ENCODE results near the gene RBM17. TPM values are rescaled to one million over a fixed set of nuclear protein-coding genes. Genes with fewer than 3 reads are reported as not detected.
"Not testable (repeated sequence)": the region's sequence is repeated elsewhere in the genome, so short reads cannot be mapped to it uniquely, and the experiment has no call there.

RBM17 gene
- polyA plus RNA-seq, 4 donors = 118 to 229 (median 167) TPM

GRCh38 chr10:6108631-6109443 lies 20.0 kb downstream of the RBM17 start:
- DNase-seq (ENCODE audit: low read depth in 4 of 4, low spot score in 2 of 4) = no peak

- no peak for DNase-seq (ENCODE audit: low read depth in 4 of 4, low spot score in 2 of 4)
Observed at GRCh38 chr10:6109444-6109775, 20.6 kb downstream of the RBM17 start.

- DNase-seq (ENCODE audit: low read depth in 4 of 4, low spot score in 2 of 4) = no peak
Observed at GRCh38 chr10:6110136-6110535, 21.3 kb downstream of the RBM17 start.

DNA sequence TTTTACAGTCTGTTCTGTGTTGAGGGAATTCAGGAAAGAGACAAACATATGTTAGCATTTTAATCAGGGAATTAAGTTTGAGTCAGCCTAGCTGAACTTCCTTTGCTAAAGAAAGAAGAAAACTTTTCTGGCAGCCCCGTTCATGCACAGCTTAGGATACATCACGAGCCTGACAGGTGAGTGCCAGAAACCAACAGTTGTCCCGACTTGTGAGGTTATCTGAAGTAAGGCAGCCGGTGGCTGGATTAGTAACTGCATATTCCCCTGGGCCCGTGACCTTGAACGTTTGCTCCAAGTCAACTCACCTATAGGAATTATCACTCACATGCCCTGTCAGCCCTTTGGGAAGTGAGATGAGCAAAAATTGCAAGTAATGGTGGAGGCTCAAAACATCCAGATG lies 24.1 kb downstream of the RBM17 start:
- DNase-seq (ENCODE audit: low read depth in 4 of 4, low spot score in 2 of 4) = no peak

- DNase-seq (ENCODE audit: low read depth in 4 of 4, low spot score in 2 of 4) = no peak
Observed at GRCh38 chr10:6114299-6114698, 25.5 kb downstream of the RBM17 start.

DNA sequence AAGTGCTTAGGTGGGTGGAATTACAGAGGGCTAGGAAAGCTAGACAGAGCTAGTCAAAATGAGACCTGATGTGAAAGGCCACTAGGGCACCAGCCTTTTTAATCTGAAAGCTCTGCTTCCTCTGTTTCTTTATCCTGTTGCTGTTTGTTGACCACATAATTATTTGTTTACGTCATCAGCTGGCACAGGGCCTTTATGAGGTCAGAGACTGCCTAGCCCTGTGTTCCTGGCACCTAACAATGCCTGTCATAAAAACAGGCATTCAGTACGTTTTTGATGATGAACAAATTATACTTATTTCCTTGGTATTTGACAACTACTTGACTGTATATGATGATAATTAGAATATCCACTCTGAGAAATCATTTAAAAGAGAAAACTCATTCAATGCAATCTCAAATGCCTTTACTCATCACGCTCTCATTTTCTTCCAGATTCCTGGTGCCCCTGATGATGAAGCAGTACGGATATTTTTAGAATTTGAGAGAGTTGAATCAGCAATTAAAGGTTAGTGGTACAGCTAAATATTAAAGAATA lies 26.0 kb downstream of the RBM17 start:
- no peak for DNase-seq (ENCODE audit: low read depth in 4 of 4, low spot score in 2 of 4)

DNA sequence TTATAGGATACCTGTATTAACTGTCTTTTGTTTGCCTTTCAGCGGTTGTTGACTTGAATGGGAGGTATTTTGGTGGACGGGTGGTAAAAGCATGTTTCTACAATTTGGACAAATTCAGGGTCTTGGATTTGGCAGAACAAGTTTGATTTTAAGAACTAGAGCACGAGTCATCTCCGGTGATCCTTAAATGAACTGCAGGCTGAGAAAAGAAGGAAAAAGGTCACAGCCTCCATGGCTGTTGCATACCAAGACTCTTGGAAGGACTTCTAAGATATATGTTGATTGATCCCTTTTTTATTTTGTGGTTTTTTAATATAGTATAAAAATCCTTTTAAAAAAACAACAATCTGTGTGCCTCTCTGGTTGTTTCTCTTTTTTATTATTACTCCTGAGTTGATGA lies 26.6 kb downstream of the RBM17 start:
- DNase-seq (ENCODE audit: low read depth in 4 of 4, low spot score in 2 of 4) = no peak

DNA sequence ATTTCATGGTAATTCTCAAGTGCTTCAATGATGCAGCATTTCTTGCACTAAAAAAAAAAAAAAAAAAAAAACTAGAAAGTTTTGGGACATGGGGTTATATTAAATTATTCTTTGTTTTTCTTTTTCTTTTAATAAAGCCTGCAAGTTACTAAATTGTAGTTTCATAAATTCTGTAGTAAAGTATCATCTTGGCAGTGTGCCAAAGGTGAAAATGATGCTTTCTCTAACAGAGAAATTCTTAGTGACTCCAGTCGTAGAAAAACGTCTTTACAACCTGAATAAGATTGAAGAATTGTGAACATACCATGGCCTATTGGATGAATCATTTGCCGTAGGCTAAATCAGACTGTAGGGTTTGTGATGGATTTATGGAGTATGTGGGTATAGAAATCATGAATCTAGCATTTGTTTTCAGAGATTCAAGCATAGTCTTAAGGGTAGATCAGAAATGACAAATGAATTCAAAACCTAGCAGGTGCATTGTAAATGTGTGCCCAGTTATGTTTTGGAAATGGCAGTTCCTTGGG lies 27.1 kb downstream of the RBM17 start:
- DNase-seq (ENCODE audit: low read depth in 4 of 4, low spot score in 2 of 4) = no peak

DNA sequence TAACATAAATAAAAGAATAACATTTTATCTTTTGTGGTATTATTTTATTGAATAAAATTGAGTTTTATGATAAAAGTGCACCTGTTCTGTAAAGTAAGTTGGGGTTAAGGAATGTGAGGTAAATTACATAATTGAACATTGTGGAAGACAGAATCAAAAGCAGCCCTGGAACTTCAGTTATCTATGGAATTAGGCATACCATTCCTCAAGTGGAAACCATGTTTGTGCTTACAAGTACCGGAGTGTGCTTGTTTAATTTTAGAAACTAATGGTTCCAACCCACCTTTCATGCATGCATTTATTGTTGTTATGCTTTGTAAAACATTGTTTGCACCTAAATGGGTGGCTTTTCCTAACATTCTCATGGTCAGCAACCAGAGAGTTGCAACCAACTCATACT lies 28.0 kb downstream of the RBM17 start:
- no peak for DNase-seq (ENCODE audit: low read depth in 4 of 4, low spot score in 2 of 4)

DNA sequence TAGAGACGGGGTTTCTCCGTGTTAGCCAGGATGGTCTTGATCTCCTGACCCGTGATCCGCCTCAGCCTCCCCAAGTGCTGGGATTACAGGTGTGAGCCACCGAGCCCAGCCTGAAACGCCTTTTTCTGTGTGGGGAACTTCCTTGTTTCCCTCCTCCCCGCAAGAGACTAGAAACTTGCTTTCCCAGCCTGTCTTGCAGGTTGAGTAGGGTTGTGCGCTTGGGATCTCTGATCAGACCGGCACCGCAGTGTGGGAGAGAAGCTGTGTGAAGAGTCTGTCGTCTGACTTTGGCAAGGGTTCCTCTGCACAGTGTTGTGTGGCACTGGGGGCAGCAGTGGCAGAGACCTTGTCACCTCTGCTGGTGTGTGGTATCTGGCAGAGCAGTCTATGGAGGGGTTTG lies 28.9 kb downstream of the RBM17 start:
- DNase-seq (ENCODE audit: low read depth in 4 of 4, low spot score in 2 of 4) = no peak

DNA sequence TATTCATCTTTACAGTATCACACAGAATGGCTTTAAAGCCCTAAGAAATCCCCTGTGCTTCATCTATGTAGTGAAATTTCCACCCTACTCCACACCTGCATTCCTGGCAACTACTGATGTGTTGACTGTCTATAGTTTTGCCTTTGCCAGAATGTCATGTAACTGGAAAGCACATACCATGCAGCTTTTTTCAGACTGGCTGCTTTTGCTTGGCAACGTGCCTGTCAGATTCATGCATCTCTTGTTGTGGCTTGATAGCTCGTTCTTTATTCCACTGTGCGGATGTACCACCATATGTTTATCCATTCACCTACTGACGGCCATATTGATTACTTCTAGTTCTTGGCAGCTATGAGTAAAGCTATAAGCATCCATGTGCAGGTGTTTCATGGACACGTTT lies 30.6 kb downstream of the RBM17 start:
- no peak for DNase-seq (ENCODE audit: low read depth in 4 of 4, low spot score in 2 of 4)

GRCh38 chr10:6119962-6120361 lies 31.1 kb downstream of the RBM17 start:
- no peak for DNase-seq (ENCODE audit: low read depth in 4 of 4, low spot score in 2 of 4)

DNA sequence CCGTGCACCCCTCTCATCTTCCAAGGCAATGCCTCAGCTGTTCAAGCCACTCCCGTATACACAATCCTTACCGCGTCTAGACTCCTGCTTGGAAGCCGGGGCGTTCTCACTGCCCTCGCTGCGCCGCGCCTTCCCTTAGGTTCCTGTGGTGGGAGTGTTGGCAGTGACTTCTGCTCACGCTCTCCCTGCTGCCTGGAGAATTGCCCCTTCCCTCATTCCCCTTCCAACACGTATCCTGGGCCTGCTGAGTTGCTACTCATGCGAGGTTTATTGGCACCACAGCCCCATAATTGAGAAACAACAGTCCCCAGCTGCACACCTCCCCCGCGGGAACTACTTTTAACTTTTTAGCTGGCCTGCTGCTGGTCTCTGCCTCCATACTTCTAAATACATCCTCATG lies 31.9 kb downstream of the RBM17 start:
- DNase-seq (ENCODE audit: low read depth in 4 of 4, low spot score in 2 of 4) = no peak

DNA sequence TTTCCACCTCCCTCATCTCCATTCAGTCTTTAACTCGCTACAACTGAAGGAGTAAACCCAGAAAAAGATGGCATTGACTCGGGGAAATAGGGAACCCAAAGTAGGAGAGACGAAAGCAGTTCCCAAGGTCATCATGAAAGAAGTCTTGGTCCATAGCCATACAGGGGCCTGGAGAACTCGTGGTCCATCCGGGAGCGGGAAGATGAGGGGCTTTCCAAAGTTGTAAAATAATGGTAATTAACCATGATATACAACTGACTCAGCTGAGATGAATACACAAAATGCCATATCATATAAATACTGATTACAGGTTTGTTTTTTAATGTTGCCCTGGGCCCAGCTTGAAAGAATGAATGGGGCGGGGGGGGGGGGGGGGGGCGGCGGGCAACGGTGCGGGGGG lies 32.3 kb downstream of the RBM17 start:
- no peak for DNase-seq (ENCODE audit: low read depth in 4 of 4, low spot score in 2 of 4)

- no peak for DNase-seq (ENCODE audit: low read depth in 4 of 4, low spot score in 2 of 4)
Observed at GRCh38 chr10:6123532-6123931, 34.7 kb downstream of the RBM17 start.

GRCh38 chr10:6124666-6125065 lies 35.8 kb downstream of the RBM17 start:
- no peak for DNase-seq (ENCODE audit: low read depth in 4 of 4, low spot score in 2 of 4)

DNA sequence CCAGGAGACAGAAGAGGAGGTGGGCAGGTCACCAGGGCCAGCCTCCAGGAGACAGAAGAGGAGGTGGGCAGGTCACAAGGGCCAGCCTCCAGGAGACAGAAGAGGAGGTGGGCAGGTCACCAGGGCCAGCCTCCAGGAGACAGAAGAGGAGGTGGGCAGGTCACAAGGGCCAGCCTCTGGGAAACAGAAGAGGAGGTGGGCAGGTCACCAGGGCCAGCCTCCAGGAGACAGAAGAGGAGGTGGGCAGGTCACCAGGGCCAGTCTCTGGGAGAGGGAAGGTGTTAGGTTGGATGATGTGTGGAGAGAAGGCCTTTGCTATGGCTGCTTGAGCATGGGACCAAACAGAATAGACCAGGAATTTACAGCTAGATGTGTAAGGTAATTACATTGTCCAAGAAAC lies 38.6 kb downstream of the RBM17 start:
- DNase-seq (ENCODE audit: low read depth in 4 of 4, low spot score in 2 of 4) = not testable (repeated sequence)

DNA sequence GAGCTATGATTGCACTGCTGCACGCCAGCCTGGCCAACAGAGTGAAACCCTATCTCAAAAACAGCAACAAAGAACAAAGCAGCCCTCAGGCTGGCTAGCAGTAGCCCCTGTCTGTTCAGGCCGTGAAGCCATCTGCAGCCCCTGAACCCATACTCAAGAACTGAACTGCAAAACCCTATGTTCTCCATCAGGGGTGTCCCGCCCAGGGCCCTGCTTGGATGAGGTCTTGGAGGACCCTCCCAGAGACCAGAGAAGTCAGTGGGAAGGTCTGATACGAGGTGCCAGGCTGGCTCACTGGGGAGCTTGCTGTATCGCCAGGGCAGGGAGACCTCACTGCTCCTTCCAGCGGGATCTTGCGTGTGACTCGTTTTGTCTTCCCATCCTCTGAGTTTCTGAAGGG lies 39.3 kb downstream of the RBM17 start:
- no peak for DNase-seq (ENCODE audit: low read depth in 4 of 4, low spot score in 2 of 4)

DNA sequence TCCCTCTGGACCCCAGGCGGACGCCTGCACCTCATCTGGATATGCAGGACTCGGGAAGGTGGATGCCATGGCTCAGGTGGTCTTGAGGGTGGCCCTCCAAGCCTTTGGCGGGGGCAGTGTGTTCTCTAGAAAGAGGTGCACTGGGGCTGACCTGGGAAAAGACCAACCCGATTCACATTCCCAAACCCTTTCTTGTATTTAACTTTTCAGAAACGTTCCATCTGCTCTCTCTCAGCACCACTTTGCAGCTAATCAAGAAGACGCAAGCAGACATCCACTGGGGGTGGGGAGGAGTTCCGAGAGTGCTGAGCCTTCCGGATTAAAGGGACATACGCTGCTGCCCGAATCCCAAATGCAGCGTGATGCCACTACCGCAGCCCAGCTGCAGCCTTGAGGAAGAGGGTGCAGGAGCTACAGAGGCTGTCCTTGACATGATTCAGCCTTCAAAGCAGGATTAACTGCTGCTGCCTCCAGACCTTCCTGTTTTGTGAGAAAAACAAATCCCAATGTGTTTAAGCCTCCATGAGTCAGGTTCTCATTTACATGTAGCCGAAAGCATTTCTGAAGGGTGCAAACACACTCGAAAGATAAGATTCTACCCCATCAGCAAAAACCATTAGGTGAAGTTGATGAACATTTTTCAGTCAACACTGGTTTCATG lies 39.9 kb downstream of the RBM17 start:
- DNase-seq (ENCODE audit: low read depth in 4 of 4, low spot score in 2 of 4) = no peak

DNA sequence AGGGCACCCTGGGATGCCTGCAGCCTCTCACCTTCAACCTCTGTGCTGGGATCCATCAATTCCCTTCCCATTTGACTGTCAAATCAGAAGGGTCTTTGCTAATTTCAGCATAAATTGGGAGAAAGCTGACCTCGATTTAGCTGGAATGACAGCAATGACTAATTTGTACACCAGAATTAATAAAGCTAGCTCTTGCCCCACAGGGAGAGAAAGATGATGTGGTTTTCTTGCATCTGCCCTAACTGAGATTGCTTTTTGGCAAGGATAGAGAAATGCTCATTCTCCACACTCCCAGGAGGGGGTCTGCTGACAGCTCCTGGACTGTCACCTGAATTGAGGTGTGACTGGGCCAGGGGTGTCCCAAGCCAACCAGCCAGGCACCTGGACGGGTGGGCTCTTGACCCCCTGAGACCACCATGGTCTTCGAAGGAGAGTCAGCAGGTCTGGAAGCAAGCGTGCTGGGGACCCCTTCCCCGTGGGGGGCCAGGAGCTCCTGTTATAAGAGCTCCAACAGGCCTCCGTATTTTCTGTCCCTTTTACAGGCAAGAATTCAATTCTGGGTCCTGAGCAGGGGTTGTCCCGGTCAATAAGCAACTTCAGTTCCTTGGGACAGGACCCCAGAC lies 42.1 kb downstream of the RBM17 start:
- DNase-seq (ENCODE audit: low read depth in 4 of 4, low spot score in 2 of 4) = no peak

DNA sequence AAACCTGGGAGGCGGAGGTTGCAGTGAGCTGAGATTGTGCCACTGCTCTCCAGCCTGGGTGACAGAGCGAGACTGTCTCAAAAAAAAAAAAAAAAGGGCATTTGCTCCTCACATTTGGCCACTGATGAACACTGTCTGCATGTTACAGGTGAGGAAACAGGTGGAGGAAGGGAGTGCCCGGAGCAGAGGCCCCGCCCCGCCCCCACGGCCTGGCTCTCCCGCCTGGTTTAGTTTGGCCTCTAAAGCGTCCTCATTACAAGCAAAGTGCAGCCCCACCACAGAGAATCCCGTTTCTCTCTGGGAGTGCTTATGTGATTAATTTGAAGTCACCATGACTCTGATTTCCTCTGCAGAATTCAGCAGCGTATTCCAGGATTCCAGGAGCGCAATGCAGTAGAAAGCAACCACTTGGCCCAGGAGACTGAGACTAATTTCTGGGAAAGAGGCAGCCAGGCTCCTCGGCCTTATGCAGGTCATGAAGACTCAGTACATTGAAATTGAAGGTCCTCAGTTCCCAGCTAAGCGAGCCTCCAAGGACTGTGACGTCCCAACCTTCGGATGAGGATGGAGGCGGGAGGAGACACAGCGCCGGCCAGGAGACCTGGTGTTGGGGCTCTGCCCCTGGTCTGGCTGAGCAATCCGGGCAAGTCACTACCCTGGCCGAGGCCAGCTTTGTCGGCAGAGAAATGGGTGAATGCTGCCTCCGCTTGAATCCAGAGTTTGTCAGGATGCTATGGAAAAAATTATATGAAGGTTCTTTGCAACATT lies 44.7 kb downstream of the RBM17 start:
- DNase-seq (ENCODE audit: low read depth in 4 of 4, low spot score in 2 of 4) = no peak
